SW480 (cell line): ENCODE measurements around the gene PPHLN1.

Experiments used
- DNase-seq: peaks from one replicate; pipeline ENCODE4 v3.0.0-alpha.2; 2016; ENCODE audit warnings: low spot score

Gene PPHLN1

GRCh38 chr12:42442311-42442759 lies 116.4 kb downstream of the PPHLN1 start:
- DNase-seq: no peak

GRCh38 chr12:42442888-42443287 lies 116.9 kb downstream of the PPHLN1 start:
- DNase-seq: no peak

DNA sequence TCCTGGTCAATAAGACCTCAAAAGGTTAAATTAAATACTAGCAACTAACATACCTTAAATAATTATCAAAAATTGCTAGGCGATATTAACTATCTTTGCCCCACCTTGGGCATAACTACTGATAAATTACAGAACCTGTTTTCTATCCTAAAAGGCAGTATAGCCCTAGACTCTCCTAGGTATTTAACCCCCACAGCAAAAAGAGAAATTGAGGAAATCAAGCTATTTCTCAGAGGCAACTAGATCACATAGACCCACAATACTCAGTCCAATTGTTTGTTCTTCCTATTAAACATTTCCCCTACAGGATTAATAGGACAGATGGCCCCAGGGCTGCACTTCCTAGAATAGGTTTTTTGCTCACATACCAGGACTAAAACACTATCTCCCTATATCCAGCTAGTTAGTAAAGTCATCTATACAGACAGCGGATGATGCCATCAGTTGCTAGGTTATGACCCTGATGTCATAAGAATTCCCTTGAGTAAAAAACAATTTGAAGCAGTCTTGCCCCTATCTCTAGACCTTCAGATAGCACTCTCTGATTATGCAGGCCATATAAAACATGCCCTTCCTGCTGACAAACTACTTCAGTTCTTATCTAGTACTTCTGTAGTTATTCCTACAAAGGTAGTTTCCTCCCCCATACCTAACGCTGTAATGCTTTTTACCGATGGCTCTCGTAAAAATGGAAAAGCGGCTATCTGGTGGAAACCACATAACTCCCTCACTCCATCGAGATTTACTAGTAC lies 118.4 kb downstream of the PPHLN1 start:
- DNase-seq: no peak

DNA sequence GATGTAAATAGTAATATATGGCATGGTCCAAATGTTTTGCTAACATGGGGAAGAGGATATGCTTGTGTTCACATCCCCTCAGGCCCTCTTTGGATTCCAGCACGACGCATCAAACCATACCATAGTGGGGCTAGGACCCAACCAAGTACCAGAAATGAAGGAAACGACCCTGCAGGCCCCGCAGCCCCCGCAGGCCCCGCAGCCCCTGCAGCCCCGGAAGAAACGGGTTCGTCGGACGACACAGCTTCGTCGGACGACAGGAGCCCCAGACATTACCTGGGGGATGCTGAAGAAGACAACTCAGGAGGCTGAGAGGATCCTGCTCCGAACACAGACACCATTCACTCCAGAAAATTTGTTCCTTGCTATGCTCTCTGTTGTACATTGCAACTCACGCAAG lies 119.9 kb downstream of the PPHLN1 start:
- DNase-seq: no peak

GRCh38 chr12:42446761-42447160 lies 120.8 kb downstream of the PPHLN1 start:
- DNase-seq: no peak

- DNase-seq: no peak
Measured at GRCh38 chr12:42447371-42447786, 121.4 kb downstream of the PPHLN1 start.

DNA sequence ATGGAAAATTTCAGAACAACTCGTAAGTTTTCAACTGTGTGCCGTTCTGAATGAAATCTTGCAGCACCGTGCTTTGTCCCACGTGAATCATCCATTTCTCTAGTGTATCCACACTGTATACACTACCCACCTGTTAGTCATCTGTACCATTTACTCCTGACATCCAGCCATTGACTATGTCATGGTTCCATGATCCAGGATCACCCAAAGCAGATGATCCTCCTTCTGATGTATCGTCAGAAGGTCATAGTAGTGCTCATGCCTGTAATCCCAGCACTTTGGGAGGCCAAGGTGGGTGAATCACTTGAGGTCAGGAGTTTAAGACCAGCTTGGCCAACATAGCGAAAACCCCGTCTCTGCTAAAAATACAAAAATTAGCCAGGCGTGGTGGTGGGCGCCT lies 122.9 kb downstream of the PPHLN1 start:
- no peak for DNase-seq

- DNase-seq: no peak
Measured at GRCh38 chr12:42450248-42450647, 124.3 kb downstream of the PPHLN1 start.

- DNase-seq: no peak
Measured at GRCh38 chr12:42458575-42458974, 132.6 kb downstream of the PPHLN1 start.

GRCh38 chr12:42459336-42459847 lies 133.4 kb downstream of the PPHLN1 start:
- no peak for DNase-seq

DNA sequence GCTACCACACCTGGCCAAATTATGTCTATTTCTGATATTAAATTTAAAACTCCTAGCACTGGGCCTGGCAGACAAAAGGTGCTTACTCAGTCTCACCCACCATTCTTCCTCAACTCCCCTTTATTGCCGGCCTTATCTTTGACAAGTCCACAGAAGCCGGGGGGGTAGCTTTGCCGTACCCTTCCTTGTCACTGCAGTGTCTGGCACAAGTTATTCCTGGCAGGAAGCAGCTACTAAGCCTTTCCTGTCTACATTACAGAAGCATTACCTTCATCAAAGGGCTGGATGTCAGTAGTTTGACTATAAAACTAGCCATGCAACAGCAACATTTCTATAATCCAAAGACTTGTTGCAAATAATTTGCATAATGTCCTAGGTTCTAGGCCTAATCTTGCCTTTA lies 136.5 kb downstream of the PPHLN1 start:
- no peak for DNase-seq

DNA sequence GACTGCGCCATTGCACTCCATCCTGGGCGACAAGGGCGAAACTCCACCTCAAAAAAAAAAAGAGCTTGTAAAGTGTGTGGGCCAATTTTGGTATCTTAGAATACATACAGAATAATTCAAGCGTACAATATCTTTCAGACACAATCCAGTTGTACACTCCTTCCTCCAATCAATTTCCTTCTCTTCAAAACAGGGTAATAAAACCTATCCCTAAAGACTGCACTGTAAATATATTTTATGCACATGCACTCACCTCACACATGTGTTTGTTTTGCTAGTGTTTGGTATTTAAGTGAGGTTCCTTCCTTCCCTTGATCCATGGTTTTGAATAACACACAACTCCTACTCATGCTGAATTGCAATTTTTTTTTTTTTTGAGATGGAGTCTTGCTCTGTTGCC lies 137.7 kb downstream of the PPHLN1 start:
- DNase-seq: no peak

DNA sequence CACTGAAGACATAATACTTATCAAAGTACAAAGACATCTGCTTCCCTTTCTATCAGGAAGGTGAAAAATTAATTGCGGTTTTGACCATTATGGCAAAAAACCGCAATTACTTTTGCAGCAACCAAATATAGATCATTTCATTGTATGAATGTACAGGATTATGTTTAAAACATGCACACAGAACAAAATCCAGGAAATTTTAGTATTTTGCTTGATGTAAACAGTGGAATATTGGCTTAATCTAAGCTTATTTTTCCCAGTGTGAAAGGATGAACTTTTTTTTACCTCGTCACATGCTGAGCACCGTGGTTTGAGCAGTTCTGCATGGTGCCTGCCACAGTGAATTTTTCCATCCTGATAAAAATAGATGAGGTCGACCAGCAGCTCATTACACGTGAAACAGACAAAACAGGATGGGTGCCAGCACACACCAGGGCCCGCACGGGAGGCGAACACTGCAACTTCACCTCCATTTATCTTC lies 142.4 kb downstream of the PPHLN1 start:
- DNase-seq: no peak

GRCh38 chr12:42468921-42469320 lies 143.0 kb downstream of the PPHLN1 start:
- no peak for DNase-seq

- DNase-seq: no peak
Measured at GRCh38 chr12:42469355-42470175, 143.6 kb downstream of the PPHLN1 start.

- no peak for DNase-seq
Measured at GRCh38 chr12:42472376-42472775, 146.4 kb downstream of the PPHLN1 start.

- DNase-seq: no peak
Measured at GRCh38 chr12:42473130-42473529, 147.2 kb downstream of the PPHLN1 start.

DNA sequence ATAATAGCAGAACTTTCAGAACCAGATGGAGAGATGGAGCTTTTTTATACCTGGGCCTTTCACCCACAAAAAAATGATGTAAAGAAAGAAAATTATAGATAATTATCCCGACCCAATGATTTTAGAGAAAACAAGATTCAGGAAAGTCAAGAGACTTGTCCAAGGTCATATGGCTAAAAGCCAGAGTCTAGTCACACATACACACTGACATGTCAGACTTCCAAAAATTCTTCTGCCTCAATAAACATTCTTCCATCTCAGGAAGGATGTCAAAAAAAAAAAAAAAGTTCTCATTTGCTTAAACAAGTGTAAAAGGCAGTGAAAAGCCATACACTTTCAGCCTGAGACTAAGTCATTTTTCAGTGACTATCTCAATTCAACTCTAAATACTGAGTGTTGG lies 147.6 kb downstream of the PPHLN1 start:
- DNase-seq: no peak

GRCh38 chr12:42474391-42474790 lies 148.4 kb downstream of the PPHLN1 start:
- peak; percentile 18 for DNase-seq

DNA sequence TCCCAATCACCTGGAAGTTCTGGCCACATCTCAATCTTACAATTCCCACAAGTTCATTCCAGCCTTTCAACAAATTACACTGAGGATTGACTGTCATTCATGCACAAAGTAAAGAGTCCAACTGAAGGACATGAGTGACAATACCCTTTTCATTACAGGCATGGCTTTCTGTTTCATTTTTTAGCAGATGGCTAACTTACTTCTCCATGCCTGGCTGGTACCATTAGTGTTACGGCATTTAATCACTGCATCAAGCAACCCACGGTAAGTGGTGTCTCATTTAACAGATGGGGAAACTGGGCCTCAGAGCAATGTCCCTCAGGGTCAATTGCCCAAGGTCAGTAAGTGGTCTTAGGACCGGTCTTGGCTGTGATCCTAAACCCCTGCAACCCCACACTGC lies 149.1 kb downstream of the PPHLN1 start:
- DNase-seq: no peak

DNA sequence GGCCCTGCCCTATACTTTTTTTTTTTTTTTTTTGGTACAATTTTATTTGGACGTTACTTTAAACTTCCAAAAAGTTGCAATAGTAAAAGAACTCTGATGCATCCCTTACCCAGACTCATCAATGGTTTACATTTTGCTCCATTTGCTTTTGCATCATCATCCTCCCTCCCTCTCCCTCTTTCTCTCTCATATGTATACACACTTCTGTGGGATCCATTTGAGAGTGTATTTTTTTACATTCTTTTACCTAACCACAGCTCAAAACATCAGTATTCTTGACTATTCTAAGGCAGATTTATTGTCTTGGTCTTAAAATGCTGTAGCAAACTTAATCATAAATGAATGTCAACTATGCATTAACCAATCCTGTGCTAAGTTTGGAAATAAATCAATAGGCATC lies 152.0 kb downstream of the PPHLN1 start:
- DNase-seq: no peak

- DNase-seq: no peak
Measured at GRCh38 chr12:42481368-42481767, 155.4 kb downstream of the PPHLN1 start.
